GM12878 (cell line): ENCODE results near the gene OR51B4. TPM values are rescaled to one million over a fixed set of nuclear protein-coding genes. Genes with fewer than 3 reads are reported as not detected.

Experiments used
- ATAC-seq: fragments of 200-7000 bp; cut with Tn5 transposase; 3 replicates; pipeline ENCODE4 v1.9.1; 2020; ENCODE audit warnings: mild to moderate bottlenecking, moderate library complexity
- BruUV-seq: library from RNA; stranded (reverse); fragments of 400-500 nt; replicated peaks from 2 replicates; lab custom pipeline; 2021; lab: Mats Ljungman, UMichigan
- CTCF ChIA-PET: fragments of 300-600 bp; sonication (Branson Sonifier 250); formaldehyde crosslinking; extraction: SDS; loops from one replicate; lab custom pipeline; 2021; ENCODE audit warnings: inconsistent platforms; lab: Yijun Ruan, JAX
- POLR2A ChIA-PET: fragments of 350-600 bp; formaldehyde crosslinking; extraction: SDS; loops from one replicate; lab custom pipeline; 2021; ENCODE audit warnings: inconsistent platforms; lab: Charles Lee
- RAD21 ChIA-PET: fragments of 300-600 bp; sonication (Branson Sonifier 250); formaldehyde crosslinking; loops from one replicate; lab custom pipeline; 2023; ENCODE audit warnings: antibody characterized with exemption; ENCODE audit not compliant: unreplicated experiment; lab: Charles Lee
- SMC1A ChIA-PET: fragments of 300-600 bp; sonication (Branson Sonifier 250); formaldehyde crosslinking; loops from one replicate; lab custom pipeline; 2023; ENCODE audit not compliant: unreplicated experiment, uncharacterized antibody; lab: Charles Lee
- DNase-seq: peaks from one replicate; pipeline ENCODE4 v3.0.0-alpha.2; 2011; ENCODE audit warnings: low read depth, low spot score
- FAIRE-seq: peaks from 3 replicates; lab custom pipeline; 2011; peaks lifted over from hg19 to GRCh38; lab: Jason Lieb, UNC
- H2AFZ ChIP-seq: 2 replicates; pipeline ENCODE4 v1.6.0; 2011; ENCODE audit warnings: low read depth, low read length, control low read depth; ENCODE audit not compliant: control insufficient read depth
- H3K27ac ChIP-seq: 2 replicates; pipeline ENCODE4 v1.5.1; 2011; ENCODE audit warnings: control low read depth; ENCODE audit not compliant: control insufficient read depth, insufficient read depth
- H3K27me3 ChIP-seq, 2 experiments: replicated peaks in 1 of 2; 2 replicates each; pipeline versions ENCODE4 v1.6.0 to v1.6.1; 2011; ENCODE audit warnings: low read length in 1 of 2; ENCODE audit not compliant: control insufficient read depth in 2 of 2, insufficient read depth in 2 of 2
- H3K36me3 ChIP-seq, 2 experiments: 2 replicates each; pipeline ENCODE4 v1.5.1; 2011; ENCODE audit warnings: low read length in 1 of 2; ENCODE audit not compliant: control insufficient read depth in 2 of 2, insufficient read depth in 2 of 2
- H3K4me1 ChIP-seq: 2 replicates; pipeline ENCODE4 v1.6.1; 2011; ENCODE audit warnings: mild to moderate bottlenecking, low read length, moderate library complexity, mixed read lengths; ENCODE audit not compliant: control insufficient read depth, insufficient read depth
- H3K4me2 ChIP-seq: 2 replicates; pipeline ENCODE4 v1.6.0; 2011; ENCODE audit warnings: control low read depth; ENCODE audit not compliant: control insufficient read depth, insufficient read depth
- H3K4me3 ChIP-seq: fragments of 200-600 bp; sonication (generic); 2 replicates; pipeline ENCODE4 v1.5.1; 2016
- H3K79me2 ChIP-seq: 2 replicates; pipeline ENCODE4 v1.6.0; 2011; ENCODE audit warnings: low read length; ENCODE audit not compliant: control insufficient read depth, insufficient read depth
- H3K9ac ChIP-seq: 2 replicates; pipeline ENCODE4 v1.8.0; 2011; ENCODE audit warnings: low read length, control low read depth, mixed read lengths; ENCODE audit not compliant: control insufficient read depth, insufficient read depth
- H3K9me3 ChIP-seq: replicated peaks from 3 replicates; pipeline ENCODE4 v1.5.1; 2011; ENCODE audit warnings: mild to moderate bottlenecking, low read length; ENCODE audit not compliant: control insufficient read depth, insufficient read depth
- H4K20me1 ChIP-seq: 2 replicates; pipeline ENCODE4 v1.6.0; 2011; ENCODE audit not compliant: control insufficient read depth, insufficient read depth
- HDAC2 ChIP-seq: fragments of 200-600 bp; sonication (generic); IDR thresholded peaks from 2 replicates; pipeline ENCODE4 v1.6.1; 2017
- HDGF ChIP-seq: fragments of 450-650 bp; IDR thresholded peaks from 2 replicates; pipeline ENCODE4 v1.6.1; 2016; ENCODE audit warnings: antibody characterized with exemption
- IKZF1 ChIP-seq: fragments of 450-650 bp; conservative IDR thresholded peaks from 2 replicates; pipeline ENCODE4 v1.6.1; 2017; ENCODE audit warnings: antibody characterized with exemption, mild to moderate bottlenecking
- JUNB ChIP-seq: IDR thresholded peaks from 2 replicates; pipeline ENCODE4 v1.6.1; 2016; ENCODE audit warnings: antibody characterized with exemption, mild to moderate bottlenecking
- LARP7 ChIP-seq: fragments of 450-650 bp; IDR thresholded peaks from 2 replicates; pipeline ENCODE4 v1.6.1; 2017; ENCODE audit warnings: mild to moderate bottlenecking
- NFXL1 ChIP-seq: fragments of 450-650 bp; IDR thresholded peaks from 2 replicates; pipeline ENCODE4 v1.6.1; 2017; ENCODE audit warnings: antibody characterized with exemption, mild to moderate bottlenecking, borderline replicate concordance
- NR2C1 ChIP-seq: fragments of 450-650 bp; IDR thresholded peaks from 2 replicates; pipeline ENCODE4 v1.6.1; 2017; ENCODE audit warnings: antibody characterized with exemption, mild to moderate bottlenecking, moderate library complexity
- RELA ChIP-seq: fragments of 450-650 bp; IDR thresholded peaks from 2 replicates; pipeline ENCODE4 v1.8.0; 2014; ENCODE audit warnings: borderline replicate concordance; ENCODE audit not compliant: partially characterized antibody
- SREBF1 ChIP-seq: IDR thresholded peaks from 2 replicates; pipeline ENCODE4 v1.6.1; 2012; ENCODE audit warnings: mild to moderate bottlenecking, low read length
- STAT1 ChIP-seq: fragments of 450-650 bp; conservative IDR thresholded peaks from 2 replicates; pipeline ENCODE4 v1.6.1; 2014; ENCODE audit warnings: antibody characterized with exemption, mild to moderate bottlenecking
- TCF12 ChIP-seq: IDR thresholded peaks from 2 replicates; pipeline ENCODE4 v1.6.1; 2011; ENCODE audit warnings: low read depth, mild to moderate bottlenecking, low read length
- WRNIP1 ChIP-seq: IDR thresholded peaks from 2 replicates; pipeline ENCODE4 v1.6.1; 2011; ENCODE audit warnings: low read depth, low read length, improper control_type of control experiment, borderline replicate concordance
- ZBTB11 ChIP-seq: fragments of 450-650 bp; formaldehyde crosslinking; IDR thresholded peaks from 2 replicates; pipeline ENCODE4 v1.5.0; 2022; ENCODE audit warnings: mild to moderate bottlenecking, missing genetic modification characterization
- ZNF24 ChIP-seq: fragments of 450-650 bp; IDR thresholded peaks from 2 replicates; pipeline ENCODE4 v1.6.1; 2017; ENCODE audit warnings: antibody characterized with exemption, mild to moderate bottlenecking
- WGBS: methylation state at CpG from one replicate; pipeline ENCODE4 v1.1.6; 2016; ENCODE audit warnings: low lambda C conversion rate; ENCODE audit not compliant: insufficient replicate concordance, insufficient coverage; ENCODE audit errors: missing lambda C conversion rate; 5-methylcytosine and 5-hydroxymethylcytosine counted together
- in situ Hi-C: fragments of 300-500 bp; cut with MboI; formaldehyde crosslinking; loops from 9 replicates; pipeline ENCODE4 v1.14.3; 2018; ENCODE audit warnings: mixed read lengths
- intact Hi-C: fragments of 100-400 bp; cut with micrococcal nuclease; formaldehyde crosslinking; loops from one replicate; pipeline ENCODE4 v1.14.2; 2022; ENCODE audit not compliant: unreplicated experiment
- polyA plus RNA-seq, 11 experiments: library from polyadenylated mRNA; depleted of rRNA in 4 of 11; unstranded in 6 of 11; stranded (reverse) in 5 of 11; fragments of >200 nt; fragmentation: Nextera tagmentation in 4 of 11; fragmentation: Illumina TruSeq in 1 of 11; extraction: Ambion mirVana in 4 of 11; extraction: Trizol in 1 of 11; gene quantifications; 1 replicate in 1 of 11; 2 replicates in 10 of 11; pipeline versions ENCODE4 v1.2.1 to v1.2.3, GENCODE V29; 2011 to 2016; ENCODE audit warnings: inconsistent platforms in 2 of 11, missing spikeins in 2 of 11, low read depth in 1 of 11
- total RNA-seq, 4 experiments: library from RNA; depleted of rRNA in 3 of 4; stranded (reverse); fragments of >200 nt in 3 of 4; fragmentation: Illumina TruSeq in 1 of 4; extraction: Trizol in 1 of 4; gene quantifications; 2 replicates each; pipeline versions ENCODE4 v1.2.1 to v1.2.3, GENCODE V29; 2013 to 2021
- TF ChIP-seq, protein P1 (sequence below): fragments of 450-650 bp; formaldehyde crosslinking; IDR thresholded peaks from 2 replicates; pipeline ENCODE4 v1.4.0; 2020; ENCODE audit warnings: mild to moderate bottlenecking, moderate library complexity
- TF ChIP-seq, protein P2 (sequence below): IDR thresholded peaks from 2 replicates; pipeline ENCODE4 v1.6.1; 2011; ENCODE audit warnings: low read depth, low read length, improper control_type of control experiment, borderline replicate concordance

Gene OR51B4
- total and polyA plus RNA-seq, 10 of the 15 experiments (the other 5 are each of a cell fraction or from before 2014, with no cell fraction given) = 0.23 to 2.1 TPM; not detected in 8

GRCh38 chr11:5289696-5290095, 12.1 kb downstream of the OR51B4 start (continued):
- TF ChIP-seq, protein P1, sequence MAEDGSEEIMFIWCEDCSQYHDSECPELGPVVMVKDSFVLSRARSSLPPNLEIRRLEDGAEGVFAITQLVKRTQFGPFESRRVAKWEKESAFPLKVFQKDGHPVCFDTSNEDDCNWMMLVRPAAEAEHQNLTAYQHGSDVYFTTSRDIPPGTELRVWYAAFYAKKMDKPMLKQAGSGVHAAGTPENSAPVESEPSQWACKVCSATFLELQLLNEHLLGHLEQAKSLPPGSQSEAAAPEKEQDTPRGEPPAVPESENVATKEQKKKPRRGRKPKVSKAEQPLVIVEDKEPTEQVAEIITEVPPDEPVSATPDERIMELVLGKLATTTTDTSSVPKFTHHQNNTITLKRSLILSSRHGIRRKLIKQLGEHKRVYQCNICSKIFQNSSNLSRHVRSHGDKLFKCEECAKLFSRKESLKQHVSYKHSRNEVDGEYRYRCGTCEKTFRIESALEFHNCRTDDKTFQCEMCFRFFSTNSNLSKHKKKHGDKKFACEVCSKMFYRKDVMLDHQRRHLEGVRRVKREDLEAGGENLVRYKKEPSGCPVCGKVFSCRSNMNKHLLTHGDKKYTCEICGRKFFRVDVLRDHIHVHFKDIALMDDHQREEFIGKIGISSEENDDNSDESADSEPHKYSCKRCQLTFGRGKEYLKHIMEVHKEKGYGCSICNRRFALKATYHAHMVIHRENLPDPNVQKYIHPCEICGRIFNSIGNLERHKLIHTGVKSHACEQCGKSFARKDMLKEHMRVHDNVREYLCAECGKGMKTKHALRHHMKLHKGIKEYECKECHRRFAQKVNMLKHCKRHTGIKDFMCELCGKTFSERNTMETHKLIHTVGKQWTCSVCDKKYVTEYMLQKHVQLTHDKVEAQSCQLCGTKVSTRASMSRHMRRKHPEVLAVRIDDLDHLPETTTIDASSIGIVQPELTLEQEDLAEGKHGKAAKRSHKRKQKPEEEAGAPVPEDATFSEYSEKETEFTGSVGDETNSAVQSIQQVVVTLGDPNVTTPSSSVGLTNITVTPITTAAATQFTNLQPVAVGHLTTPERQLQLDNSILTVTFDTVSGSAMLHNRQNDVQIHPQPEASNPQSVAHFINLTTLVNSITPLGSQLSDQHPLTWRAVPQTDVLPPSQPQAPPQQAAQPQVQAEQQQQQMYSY (CRISPR knock-in tag) = no peak
- TF ChIP-seq HDAC2 (no peak), NR2C1 (no peak), JUNB (no peak)

GRCh38 chr11:5288906-5289550, 12.7 kb downstream of the OR51B4 start:
- BruUV-seq = no TSS peak
- ATAC-seq = no peak
- ChIA-PET RAD21 (interaction anchor here (0.6 kb wide), 1 partner anchor 55 kb away, joined by 4 read pairs; no protein-coding TSS in a partner anchor), POLR2A (interaction anchor here (1.6 kb wide), 1 partner anchor 11 kb away, joined by 4 read pairs; no protein-coding TSS in a partner anchor), CTCF (interaction anchor here (0.9 to 2.8 kb wide), 4 partner anchors 8 to 165 kb away, joined by 3 to 10 read pairs (median 6); no protein-coding TSS in a partner anchor), SMC1A (interaction anchor here (1.1 kb wide), 1 partner anchor 86 kb away, joined by 3 read pairs; no protein-coding TSS in a partner anchor)
- in situ Hi-C loops = no loop called here
- H3K4me3 ChIP-seq = no peak overlapping the region
- H4K20me1 ChIP-seq = no peaks in the 10 kb centered on the region
- H2AFZ ChIP-seq = no peak overlapping the region
- FAIRE-seq = no peak
- no peak overlapping the region for H3K4me2 ChIP-seq
- no peaks in the 10 kb centered on the region for H3K4me1 ChIP-seq
- WGBS = 41% methylated on average over 6 of the region's 6 CpGs
- intact Hi-C loops = no loop called here
- no peaks in the 10 kb centered on the region for H3K79me2 ChIP-seq
- no peak for DNase-seq
- H3K27ac ChIP-seq = no peak overlapping the region
- H3K9me3 ChIP-seq = no peaks in the 10 kb centered on the region
- no peaks in the 10 kb centered on the region for H3K36me3 ChIP-seq
- no peaks in the 10 kb centered on the region for H3K27me3 ChIP-seq
- H3K9ac ChIP-seq = no peak overlapping the region
- TF ChIP-seq, protein P2, sequence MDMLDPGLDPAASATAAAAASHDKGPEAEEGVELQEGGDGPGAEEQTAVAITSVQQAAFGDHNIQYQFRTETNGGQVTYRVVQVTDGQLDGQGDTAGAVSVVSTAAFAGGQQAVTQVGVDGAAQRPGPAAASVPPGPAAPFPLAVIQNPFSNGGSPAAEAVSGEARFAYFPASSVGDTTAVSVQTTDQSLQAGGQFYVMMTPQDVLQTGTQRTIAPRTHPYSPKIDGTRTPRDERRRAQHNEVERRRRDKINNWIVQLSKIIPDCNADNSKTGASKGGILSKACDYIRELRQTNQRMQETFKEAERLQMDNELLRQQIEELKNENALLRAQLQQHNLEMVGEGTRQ = no peak
- TF ChIP-seq TCF12 (no peak), LARP7 (no peak), NFXL1 (no peak), ZBTB11 (CRISPR knock-in tag) (no peak), ZNF24 (no peak), HDGF (no peak), RELA (no peak), WRNIP1 (no peak), IKZF1 (no peak), SREBF1 (no peak), STAT1 (no peak)
